Glutamatergic neuron (in vitro differentiated cells): ENCODE data around the gene ABHD12B. TPM values are rescaled to one million over a fixed set of nuclear protein-coding genes. Genes with fewer than 3 reads are reported as not detected.

Experiments
- DNase-seq: peaks from one replicate; pipeline ENCODE4 v3.0.0; 2022
- H3K27ac Mint-ChIP-seq: one replicate; pipeline ENCODE4 v1.8.0; 2020; ENCODE audit warnings: mild to moderate bottlenecking, mixed read lengths, inconsistent platforms; ENCODE audit not compliant: unreplicated experiment
- H3K27me3 Mint-ChIP-seq: one replicate; pipeline ENCODE4 v1.8.0; 2020; ENCODE audit warnings: mild to moderate bottlenecking, moderate library complexity, mixed read lengths, inconsistent platforms; ENCODE audit not compliant: unreplicated experiment
- H3K36me3 Mint-ChIP-seq: one replicate; pipeline ENCODE4 v1.8.0; 2020; ENCODE audit warnings: mild to moderate bottlenecking, mixed read lengths, inconsistent platforms; ENCODE audit not compliant: unreplicated experiment
- H3K4me1 Mint-ChIP-seq: one replicate; pipeline ENCODE4 v1.8.0; 2020; ENCODE audit warnings: mild to moderate bottlenecking, low read depth, mixed read lengths, inconsistent platforms; ENCODE audit not compliant: unreplicated experiment
- H3K4me3 Mint-ChIP-seq: one replicate; pipeline ENCODE4 v1.8.0; 2020; ENCODE audit warnings: mild to moderate bottlenecking, mixed read lengths, inconsistent platforms; ENCODE audit not compliant: unreplicated experiment
- H3K9me3 Mint-ChIP-seq: one replicate; pipeline ENCODE4 v1.8.0; 2020; ENCODE audit warnings: mild to moderate bottlenecking, moderate library complexity, mixed read lengths, inconsistent platforms; ENCODE audit not compliant: unreplicated experiment
- long read RNA-seq: library from polyadenylated mRNA; unstranded; transcript quantifications from one replicate; pipeline ENCODE4 v2.0.0, GENCODE V29; 2020; ENCODE audit not compliant: unreplicated experiment
- total RNA-seq: library from RNA; stranded (reverse); fragmentation: NEBNext Ultra II Directional; extraction: Animal tissue kit (Norgen Biotek cat#: 25700); gene quantifications from one replicate; pipeline ENCODE4 v1.2.1, GENCODE V29; 2021; ENCODE audit not compliant: unreplicated experiment
- TF ChIP-seq, protein P1 (sequence below): fragments of 200-600 bp; sonication (generic); IDR thresholded peaks from one replicate; pipeline ENCODE4 v1.5.0; 2021; ENCODE audit not compliant: partially characterized antibody, unreplicated experiment

ABHD12B gene, protein sequence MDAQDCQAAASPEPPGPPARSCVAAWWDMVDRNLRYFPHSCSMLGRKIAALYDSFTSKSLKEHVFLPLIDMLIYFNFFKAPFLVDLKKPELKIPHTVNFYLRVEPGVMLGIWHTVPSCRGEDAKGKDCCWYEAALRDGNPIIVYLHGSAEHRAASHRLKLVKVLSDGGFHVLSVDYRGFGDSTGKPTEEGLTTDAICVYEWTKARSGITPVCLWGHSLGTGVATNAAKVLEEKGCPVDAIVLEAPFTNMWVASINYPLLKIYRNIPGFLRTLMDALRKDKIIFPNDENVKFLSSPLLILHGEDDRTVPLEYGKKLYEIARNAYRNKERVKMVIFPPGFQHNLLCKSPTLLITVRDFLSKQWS
- 0.61 TPM for total RNA-seq
- long read RNA-seq: 0 reads

DNA sequence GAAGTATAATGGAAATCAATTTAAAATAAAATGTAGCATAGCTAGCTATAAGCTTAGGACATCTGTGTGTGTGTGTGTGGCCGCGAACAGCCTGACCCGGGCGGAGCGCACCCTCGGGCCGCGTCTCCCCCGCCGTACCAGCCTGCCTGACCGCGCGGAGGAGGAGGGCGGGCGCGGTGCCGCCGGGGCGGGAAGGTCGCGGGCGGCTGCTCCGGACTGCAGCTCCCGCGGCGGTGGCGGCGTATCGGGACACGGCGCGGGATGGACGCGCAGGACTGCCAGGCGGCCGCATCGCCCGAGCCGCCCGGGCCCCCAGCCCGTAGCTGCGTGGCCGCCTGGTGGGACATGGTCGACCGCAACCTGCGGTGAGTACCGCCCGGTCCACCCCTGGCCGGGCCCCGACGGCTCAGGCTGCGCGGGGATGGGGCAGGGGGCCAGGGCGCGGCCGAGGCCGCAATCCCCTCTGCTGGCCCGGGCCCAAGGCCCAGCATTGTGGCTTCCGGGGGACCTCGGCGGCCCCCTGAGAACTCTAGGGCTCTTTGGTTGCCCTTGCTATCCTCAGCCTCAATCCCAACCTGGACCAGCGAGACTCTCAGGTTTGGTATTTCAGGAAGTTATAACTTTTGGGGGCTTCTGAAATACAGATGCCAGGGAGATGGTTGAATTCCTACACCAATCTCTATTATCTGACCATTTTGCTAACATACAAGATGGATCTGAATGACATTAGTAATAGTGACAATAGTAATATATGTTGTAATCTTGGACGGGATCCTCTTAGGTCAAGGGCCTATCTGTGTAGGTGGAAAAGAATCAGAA lies at the start of gene ABHD12B:
TSS of gene ABHD12B (plus strand) at position 140 of the 819 bp plus-strand sequence. CDS start at position 262, 122 bp downstream.
- peaks cover 20% of the 10 kb centered on the region for H3K27me3 Mint-ChIP-seq
- DNase-seq: peak; percentile 51

DNA sequence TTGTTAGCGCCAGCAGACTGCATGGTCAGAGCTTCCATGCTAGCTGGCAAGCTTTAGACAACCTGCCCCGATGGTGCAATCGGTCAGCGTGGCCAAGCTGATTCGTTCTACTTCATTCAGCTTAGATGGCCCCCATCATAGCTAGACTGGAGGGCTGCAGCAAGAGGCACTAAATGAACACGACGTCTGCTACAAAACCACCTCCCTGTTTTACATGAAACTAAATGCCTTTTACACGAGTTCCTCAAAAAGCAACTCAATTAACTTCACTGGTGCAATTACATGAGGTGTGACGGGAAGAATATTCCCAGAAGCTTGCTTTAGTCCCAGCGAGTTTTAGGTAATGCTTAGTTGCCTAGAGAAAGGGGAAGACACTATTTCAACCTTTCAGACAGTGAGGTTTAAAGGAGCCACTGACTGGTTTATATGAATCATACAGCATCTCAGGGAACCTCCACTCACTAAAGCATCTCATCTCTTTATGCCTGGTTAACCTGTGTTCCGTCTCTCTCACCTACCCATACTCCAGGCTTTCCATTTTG lies 49.3 kb upstream of the ABHD12B start:
- TF ChIP-seq, protein P1, sequence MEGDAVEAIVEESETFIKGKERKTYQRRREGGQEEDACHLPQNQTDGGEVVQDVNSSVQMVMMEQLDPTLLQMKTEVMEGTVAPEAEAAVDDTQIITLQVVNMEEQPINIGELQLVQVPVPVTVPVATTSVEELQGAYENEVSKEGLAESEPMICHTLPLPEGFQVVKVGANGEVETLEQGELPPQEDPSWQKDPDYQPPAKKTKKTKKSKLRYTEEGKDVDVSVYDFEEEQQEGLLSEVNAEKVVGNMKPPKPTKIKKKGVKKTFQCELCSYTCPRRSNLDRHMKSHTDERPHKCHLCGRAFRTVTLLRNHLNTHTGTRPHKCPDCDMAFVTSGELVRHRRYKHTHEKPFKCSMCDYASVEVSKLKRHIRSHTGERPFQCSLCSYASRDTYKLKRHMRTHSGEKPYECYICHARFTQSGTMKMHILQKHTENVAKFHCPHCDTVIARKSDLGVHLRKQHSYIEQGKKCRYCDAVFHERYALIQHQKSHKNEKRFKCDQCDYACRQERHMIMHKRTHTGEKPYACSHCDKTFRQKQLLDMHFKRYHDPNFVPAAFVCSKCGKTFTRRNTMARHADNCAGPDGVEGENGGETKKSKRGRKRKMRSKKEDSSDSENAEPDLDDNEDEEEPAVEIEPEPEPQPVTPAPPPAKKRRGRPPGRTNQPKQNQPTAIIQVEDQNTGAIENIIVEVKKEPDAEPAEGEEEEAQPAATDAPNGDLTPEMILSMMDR: no peak
- Mint-ChIP-seq H3K4me3 (peak overlapping the region; percentile 79), H3K4me1 (peaks cover 77% of the 10 kb centered on the region), H3K9me3 (peaks cover 17% of the 10 kb centered on the region), H3K36me3 (no peaks in the 10 kb centered on the region), H3K27ac (peak overlapping the region; percentile 95), H3K27me3 (peaks cover 11% of the 10 kb centered on the region)
- DNase-seq: no peak

More for the DNA sequence above, at the start of gene ABHD12B:
- Mint-ChIP-seq H3K36me3 (no peaks in the 10 kb centered on the region), H3K4me1 (peaks cover 14% of the 10 kb centered on the region), H3K4me3 (peak within 1 kb of the TSS; percentile 44), H3K9me3 (peaks cover 3% of the 10 kb centered on the region), H3K27ac (no peak within 1 kb of the TSS)
- TF ChIP-seq, protein P1: no peak

- peak; percentile 75 for DNase-seq
- peaks cover 17% of the 10 kb centered on the region for H3K9me3 Mint-ChIP-seq
- TF ChIP-seq, protein P1: no peak
- H3K27ac Mint-ChIP-seq: peak overlapping the region; percentile 95
- H3K4me1 Mint-ChIP-seq: peaks cover 79% of the 10 kb centered on the region
- H3K36me3 Mint-ChIP-seq: no peaks in the 10 kb centered on the region
- peaks cover 11% of the 10 kb centered on the region for H3K27me3 Mint-ChIP-seq
- peak overlapping the region; percentile 79 for H3K4me3 Mint-ChIP-seq
Observed at GRCh38 chr14:50823051-50823761, 48.6 kb upstream of the ABHD12B start.

DNA sequence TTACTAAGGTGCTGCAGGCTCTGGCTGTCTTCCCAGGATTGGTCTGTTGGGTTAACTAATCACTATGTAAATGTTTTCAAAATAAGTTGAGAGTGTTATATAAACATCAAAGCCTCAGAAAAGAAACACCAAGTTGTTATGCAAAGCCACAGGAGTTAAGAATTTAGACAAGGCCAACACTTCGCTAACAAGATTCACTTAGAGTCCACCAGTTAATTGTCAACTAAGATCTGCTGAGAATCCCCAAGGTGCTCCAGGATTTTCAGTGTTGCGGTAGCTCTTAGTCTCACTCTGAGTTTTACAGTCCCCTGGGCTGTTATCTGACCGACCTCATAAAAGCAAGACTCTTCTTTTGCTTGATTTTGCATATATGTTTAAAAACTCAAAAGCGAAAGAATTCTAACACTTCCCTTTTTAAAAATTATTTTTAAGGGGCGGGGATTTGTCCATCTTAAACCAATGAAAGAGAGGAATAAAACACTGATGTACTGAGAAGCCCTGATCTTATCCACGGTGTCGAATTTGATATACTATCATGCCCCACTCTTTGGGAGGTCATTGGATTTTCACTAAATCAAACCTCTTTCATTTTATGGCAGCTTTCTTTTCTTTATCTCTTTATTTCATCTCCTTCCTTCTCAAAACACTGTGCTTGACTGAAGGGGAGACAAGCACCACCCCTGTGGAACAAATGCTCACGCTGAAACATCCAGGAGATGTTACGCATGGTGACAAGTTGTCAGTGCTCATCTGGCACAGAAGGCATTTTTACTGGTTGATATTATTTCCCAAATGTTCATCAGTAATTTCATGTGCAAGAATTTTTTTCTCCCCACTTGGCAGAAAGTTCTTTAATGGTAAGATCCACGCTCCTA lies 47.9 kb upstream of the ABHD12B start:
- H3K27me3 Mint-ChIP-seq: peaks cover 11% of the 10 kb centered on the region
- TF ChIP-seq, protein P1: no peak
- peak overlapping the region; percentile 95 for H3K27ac Mint-ChIP-seq
- H3K9me3 Mint-ChIP-seq: peaks cover 19% of the 10 kb centered on the region
- peaks cover 80% of the 10 kb centered on the region for H3K4me1 Mint-ChIP-seq
- peak overlapping the region; percentile 79 for H3K4me3 Mint-ChIP-seq
- no peak for DNase-seq
- no peaks in the 10 kb centered on the region for H3K36me3 Mint-ChIP-seq
